Measurements from ENCODE around the gene CCDC30.
"Not testable (repeated sequence)": the region's sequence is repeated elsewhere in the genome, so short reads cannot be mapped to it uniquely, and the experiment has no call there.

The CCDC30 gene

DNA sequence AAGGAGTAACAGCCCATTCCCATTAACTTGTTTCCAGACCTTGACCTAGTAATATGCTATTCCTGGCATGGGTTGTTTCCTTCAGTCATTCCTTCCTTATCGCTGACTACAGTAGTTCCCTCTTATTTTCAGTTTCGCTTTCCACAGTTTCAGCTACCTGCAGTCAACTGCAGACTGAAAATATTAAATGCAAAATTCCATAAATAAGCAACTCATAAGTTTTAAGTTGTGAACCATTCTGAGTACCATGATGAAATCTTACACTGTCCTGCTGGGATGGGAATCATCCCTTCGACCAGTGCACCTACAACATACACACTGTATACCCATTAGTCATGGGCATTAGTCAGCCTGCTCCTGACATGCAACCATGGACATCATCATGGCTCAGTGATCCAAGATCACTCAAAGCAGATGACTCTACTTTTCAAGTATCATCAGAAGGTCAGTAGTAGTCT is 66.7 kb downstream of the CCDC30 start:
- no peak for DNase-seq (ENCODE audit: low read depth)

- DNase-seq (ENCODE audit: low read depth), result no peak
Observed at GRCh38 chr1:42531043-42531442, 68.0 kb downstream of the CCDC30 start.

- DNase-seq (ENCODE audit: low read depth), result no peak
Observed at GRCh38 chr1:42533101-42533863, 70.2 kb downstream of the CCDC30 start.

GRCh38 chr1:42541104-42541503 is 78.0 kb downstream of the CCDC30 start:
- DNase-seq (ENCODE audit: low read depth), result no peak

DNA sequence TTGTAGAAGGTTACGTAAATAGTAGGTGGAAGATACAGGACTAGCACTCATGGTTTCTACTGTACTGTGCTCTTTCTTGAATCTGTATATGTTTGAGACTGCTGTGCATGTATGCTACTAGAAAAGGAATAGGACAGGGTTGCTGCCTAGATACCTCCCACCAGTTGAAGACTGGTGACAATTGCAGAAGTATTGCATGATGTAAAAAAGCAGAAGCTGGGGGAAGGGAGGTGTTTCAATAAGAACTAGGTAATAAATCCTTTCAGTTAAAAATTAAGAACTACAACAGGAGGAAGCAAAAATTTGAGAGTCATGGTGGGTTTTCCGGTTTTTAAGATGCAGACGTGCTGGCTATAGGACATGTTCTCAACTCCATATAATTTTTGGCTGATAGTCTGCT is 88.1 kb downstream of the CCDC30 start:
- no peak for DNase-seq (ENCODE audit: low read depth)

GRCh38 chr1:42551590-42551989 is 88.5 kb downstream of the CCDC30 start:
- no peak for DNase-seq (ENCODE audit: low read depth)

- no peak for DNase-seq (ENCODE audit: low read depth)
Observed at GRCh38 chr1:42552636-42553035, 89.5 kb downstream of the CCDC30 start.

- DNase-seq (ENCODE audit: low read depth), result no peak
Observed at GRCh38 chr1:42557230-42557851, 94.3 kb downstream of the CCDC30 start.

GRCh38 chr1:42567038-42567437 is 104.0 kb downstream of the CCDC30 start:
- DNase-seq (ENCODE audit: low read depth), result no peak

DNA sequence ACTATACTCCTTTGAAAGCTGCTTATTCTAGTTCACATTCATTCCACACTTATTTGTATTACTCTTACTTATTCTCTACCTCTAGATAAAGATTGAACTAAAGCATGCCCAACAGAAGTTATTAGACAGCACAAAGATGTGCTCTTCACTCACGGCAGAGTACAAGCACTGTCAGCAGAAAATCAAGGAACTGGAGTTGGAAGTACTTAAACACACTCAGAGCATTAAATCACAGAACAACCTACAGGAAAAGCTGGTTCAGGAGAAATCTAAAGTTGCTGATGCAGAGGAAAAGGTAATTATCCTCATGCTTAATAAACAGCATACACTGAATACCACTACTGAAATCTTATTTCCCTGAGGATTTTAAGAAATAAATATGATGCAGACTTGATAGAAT is 113.8 kb downstream of the CCDC30 start:
- DNase-seq (ENCODE audit: low read depth), result no peak

DNA sequence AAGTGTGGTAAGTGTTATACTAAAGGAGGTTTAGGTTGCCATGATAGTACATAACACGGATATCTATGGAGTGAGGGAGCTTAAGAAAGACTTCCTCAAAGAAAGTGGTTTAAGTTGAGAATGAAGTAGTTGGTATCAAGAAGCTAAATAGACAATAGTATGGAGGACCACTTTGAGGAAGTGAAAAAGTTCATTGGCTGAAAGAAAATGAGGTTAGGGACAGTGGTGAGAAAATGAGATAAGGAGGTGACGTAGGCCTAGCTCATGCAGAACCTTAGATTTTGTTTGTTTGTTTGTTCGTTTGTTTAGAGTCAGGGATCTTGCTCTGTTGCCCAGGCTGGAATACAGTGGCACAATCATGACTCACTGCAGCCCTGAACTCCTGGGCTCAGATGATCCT is 122.9 kb downstream of the CCDC30 start:
- no peak for DNase-seq (ENCODE audit: low read depth)

DNA sequence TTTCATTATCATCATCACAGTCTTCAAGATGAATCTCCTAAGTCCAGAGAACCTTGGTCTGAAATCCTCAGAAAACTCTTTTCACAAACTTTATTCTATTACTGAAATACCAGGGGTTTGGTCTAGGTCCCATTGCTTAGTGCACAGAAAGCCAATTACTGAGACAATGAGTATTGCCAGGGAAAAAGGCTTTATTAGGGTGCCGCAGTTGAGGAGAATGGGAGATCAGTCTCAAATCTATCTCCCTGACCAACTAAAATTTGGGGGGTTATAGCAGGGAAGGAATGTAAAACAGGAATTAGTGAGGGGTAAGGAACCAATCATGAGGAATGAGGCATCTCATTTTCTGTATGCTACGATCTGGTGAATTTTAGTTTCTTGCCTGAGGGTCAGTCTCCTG is 124.7 kb downstream of the CCDC30 start:
- DNase-seq (ENCODE audit: low read depth), result no peak

GRCh38 chr1:42592811-42593210 is 129.7 kb downstream of the CCDC30 start:
- DNase-seq (ENCODE audit: low read depth), result no peak

DNA sequence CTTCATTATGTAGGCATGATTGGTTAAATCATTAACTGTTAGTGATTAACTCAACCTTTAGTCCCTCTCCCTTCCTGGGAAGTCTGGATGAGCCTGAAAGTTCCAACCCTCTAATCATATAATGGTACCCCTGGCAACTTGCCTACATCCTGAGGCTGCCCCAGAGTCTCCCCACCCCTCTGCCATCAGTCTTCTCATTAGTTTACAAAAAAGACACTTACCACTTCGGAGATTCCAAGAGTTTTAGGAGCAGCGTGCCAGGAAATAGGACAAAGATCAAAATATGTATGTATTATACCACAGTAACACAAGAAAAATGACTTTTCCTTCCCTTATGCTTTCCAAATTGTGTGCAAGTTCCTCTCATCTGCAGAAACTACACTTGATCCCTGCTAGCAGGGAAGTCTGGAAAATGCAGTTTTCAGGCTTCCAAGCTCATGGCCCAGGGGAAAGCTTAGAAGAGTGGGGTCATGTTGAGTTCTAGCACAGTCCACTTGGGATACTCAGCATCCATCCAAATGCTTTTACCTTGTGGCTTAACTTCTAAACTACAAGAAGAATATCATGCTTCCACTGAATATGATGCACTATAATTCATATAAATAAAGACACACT is 130.5 kb downstream of the CCDC30 start:
- DNase-seq (ENCODE audit: low read depth), result no peak

DNA sequence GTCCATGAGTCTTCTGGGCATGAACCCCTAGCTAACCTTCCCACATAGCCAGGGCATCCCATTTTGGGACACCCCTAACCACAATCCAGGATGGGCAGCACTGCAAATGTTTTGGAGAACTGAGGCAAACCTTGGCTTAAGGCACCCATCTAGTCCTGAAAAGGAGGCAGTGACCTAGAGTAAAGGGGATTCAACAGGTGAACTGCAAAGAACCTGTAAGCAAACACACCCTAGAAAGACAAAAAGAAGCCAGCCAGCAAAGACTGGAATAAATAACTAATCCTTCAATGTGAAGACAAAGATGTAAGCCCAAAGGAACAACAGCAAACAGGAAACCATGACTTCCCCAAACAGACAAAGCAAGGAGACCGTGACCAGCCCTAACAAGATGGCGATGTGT is 138.4 kb downstream of the CCDC30 start:
- DNase-seq (ENCODE audit: low read depth), result no peak

- DNase-seq (ENCODE audit: low read depth), result no peak
Observed at GRCh38 chr1:42613803-42614131, 150.7 kb downstream of the CCDC30 start.

DNA sequence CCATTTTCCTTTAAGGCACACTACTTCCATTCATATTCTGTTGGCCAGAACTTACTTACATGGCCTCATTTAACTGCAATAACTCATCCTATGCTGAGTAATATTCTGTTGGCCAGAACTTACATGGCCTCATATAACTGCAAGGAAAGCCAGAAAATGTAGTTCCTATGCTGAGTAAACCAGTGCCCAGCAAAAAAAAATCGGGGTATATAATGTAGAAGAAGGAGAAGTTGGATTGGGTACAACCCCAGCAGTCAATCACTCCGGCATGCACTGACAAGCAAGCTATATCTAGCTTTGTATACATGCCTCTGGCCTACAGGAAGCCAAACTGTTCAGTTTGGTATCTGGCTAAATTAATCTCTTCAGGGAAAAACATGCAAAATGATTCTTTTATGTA is 155.8 kb downstream of the CCDC30 start:
- no peak for DNase-seq (ENCODE audit: low read depth)

- DNase-seq (ENCODE audit: low read depth), result no peak
Observed at GRCh38 chr1:42620307-42620706, 157.2 kb downstream of the CCDC30 start.

GRCh38 chr1:42621180-42621579 is 158.1 kb downstream of the CCDC30 start:
- not testable (repeated sequence) for DNase-seq (ENCODE audit: low read depth)

DNA sequence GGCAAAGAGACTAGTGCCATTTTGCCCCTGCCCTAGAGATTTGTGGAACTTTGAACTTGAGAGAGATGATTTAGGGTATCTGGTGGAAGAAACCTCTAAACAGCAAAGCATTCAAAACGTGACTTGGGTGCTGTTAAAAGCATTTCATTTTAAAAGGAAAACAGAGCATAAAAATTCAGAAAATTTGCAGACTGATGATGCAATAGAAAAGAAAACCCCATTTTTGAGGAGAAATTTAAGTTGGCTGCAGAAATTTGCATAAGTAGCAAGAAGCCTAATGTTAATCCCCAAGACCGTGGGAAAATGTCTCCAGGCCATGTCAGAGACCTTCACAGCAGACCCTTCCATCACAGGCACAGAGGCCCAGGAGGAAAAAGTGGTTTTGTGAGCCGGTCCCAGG is 164.1 kb downstream of the CCDC30 start:
- not testable (repeated sequence) for DNase-seq (ENCODE audit: low read depth)

DNA sequence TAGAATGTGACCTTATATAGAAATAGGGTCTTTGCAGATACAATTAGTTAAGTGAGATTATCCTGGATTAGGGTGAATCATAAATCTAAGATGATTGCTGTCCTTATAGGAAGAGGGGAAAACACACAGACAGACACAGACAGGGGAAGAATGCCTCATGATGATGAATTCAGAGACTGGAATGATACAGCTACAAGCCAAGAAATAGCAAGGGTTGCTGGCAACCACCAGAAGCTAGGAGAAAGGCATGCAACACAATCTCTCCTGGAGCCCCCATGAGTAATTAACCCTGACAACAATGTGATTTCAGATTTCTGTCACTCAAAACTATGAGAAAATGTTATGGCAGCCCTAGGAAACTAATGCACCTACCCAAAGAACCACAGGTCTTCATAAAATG is 176.0 kb downstream of the CCDC30 start:
- DNase-seq (ENCODE audit: low read depth), result no peak

DNA sequence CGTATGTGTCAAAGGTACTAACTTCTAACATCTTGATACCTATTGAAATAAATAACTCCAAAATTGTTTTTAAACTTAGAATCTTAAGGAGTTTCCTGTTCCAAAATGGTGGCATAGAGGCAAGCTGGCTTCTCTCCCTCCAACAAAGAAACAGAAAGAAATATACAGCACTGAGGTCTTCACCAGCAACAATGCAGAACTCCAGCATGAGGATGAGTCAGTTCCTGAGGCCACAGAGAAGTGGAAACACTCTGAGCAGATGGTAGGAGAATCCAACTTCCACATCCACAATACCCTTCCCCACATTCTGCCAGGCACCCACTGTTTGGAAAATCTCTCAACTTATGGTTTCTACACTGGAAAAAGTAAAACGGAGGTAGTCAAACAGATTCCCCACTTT is 183.0 kb downstream of the CCDC30 start:
- no peak for DNase-seq (ENCODE audit: low read depth)

DNA sequence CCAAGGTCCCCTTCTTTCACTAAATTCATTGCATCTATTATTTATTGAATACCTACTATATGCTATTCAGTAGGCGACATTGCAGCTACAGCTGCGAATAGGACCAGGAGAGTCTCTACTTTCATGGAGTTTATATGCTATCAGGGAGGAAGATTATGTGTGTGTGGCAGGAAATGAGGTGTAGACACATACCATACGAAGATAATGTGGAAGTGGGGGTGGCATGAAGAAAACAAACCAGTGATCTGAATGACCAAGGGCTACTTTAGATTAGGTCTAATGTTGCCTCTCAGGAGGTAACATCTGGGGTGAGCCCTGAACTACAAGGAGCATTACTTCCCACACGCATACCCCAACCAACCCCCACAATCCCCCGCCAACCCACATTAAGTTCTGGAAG is 194.1 kb downstream of the CCDC30 start:
- DNase-seq (ENCODE audit: low read depth), result no peak

All from stimulated activated CD8-positive, alpha-beta memory T cell treated with anti-CD3 and anti-CD28 coated beads, Interleukin-15, amount 100 ng/mL, for 24 hours (primary cell).